CD4-positive, alpha-beta T cell treated with Interleukin-1 beta for 1 hour (primary cell): ENCODE data around the gene PVR.
"Not testable (repeated sequence)": the region's sequence is repeated elsewhere in the genome, so short reads cannot be mapped to it uniquely, and the experiment has no call there.

Experiments used
- DNase-seq, 2 donors: peaks; one replicate each; pipeline ENCODE4 v3.0.0-alpha.2; 2020 to 2022

The PVR gene

DNA sequence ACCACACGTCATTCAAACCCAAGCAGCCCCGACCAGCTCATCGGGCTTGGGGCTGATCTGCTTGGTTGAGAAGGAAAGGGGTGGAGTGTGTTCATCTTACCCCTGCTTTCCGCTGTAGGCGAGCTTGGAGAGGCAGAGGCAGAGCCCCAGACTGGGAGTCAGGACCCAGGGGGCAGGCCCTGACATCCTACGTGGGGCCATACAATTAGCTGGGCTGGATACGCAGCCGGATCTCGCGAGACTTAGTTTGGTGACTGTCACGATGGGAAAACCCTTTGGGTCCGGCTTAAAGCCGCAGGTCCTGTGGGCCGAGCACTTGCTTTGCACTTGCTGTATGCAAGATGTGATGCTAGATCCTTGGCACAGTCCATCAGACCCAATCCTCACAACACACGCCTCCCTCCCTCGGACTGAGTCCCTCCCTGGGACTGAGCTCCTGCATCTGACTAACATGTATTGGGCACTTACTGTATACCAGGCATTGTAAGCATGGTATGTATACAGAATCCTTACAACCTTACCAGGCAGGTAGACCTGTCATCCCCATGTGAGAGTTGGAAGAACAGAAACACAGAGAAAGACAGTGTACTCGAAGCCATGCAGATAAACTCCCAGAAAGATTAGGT, 59.0 kb downstream of the PVR start:
- DNase-seq, result no peak

DNA sequence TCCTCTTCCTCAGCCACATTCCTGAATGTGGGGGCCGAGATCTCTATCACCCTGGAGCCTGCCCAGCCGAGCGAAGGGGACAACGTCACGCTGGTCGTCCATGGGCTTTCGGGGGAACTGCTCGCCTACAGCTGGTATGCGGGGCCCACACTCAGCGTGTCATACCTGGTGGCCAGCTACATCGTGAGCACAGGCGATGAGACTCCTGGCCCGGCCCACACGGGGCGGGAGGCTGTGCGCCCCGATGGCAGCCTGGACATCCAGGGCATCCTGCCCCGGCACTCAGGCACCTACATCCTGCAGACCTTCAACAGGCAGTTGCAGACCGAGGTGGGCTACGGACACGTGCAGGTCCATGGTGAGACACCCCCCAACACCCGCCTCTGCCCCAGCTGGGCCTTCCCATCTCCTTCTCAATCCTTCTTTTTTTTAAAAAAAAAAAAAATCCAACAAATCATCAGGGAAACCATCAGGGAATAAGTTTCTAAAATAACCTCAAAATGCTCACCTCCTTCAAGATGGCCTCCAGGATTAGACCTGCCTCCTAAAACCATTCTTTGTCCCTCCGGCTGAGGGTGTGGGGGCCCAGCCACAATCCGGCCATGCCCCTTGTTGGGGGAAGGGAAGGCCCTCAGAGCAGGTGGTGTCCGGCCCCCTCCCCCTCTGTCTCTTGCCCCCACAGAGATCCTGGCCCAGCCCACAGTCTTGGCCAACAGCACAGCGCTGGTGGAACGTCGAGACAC, 59.8 kb downstream of the PVR start:
- no peak for DNase-seq

DNA sequence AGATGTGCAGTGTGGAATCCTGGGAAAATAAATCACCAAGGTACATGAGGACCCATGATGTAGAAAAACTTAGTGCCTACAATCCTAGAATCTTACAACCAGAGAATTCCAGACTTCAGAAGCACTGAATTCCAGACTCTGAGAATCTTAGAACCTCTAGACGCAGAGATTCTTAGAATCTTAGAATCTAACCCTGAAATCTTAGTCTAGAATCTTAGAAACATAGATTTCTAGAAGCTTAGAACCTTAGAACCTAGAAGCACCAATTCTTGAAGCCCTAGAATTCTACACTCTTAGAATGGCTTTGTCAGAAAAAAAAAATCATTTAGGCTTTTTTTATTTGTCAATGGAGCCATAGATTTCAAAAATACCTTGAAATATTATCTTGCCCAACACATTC, 61.3 kb downstream of the PVR start:
- no peak for DNase-seq

DNA sequence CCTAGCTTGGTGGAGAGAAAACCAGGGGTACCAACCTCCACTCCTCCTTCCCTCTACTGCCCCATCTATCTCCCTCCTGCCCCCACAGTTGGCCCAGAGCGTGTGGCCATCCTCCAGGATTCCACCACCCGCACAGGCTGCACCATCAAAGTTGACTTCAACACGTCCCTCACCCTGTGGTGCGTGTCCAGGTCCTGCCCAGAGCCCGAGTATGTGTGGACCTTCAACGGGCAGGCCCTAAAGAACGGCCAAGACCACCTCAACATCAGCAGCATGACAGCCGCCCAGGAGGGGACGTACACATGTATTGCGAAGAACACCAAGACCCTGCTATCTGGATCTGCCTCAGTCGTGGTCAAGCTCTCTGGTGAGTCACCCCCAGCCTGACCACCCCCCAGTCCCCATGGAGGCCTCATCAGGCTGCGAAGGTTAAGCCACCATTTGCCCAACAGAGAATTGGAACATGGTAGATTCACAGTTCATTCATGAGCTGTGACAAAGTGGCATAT, 61.8 kb downstream of the PVR start:
- DNase-seq, result no peak

DNA sequence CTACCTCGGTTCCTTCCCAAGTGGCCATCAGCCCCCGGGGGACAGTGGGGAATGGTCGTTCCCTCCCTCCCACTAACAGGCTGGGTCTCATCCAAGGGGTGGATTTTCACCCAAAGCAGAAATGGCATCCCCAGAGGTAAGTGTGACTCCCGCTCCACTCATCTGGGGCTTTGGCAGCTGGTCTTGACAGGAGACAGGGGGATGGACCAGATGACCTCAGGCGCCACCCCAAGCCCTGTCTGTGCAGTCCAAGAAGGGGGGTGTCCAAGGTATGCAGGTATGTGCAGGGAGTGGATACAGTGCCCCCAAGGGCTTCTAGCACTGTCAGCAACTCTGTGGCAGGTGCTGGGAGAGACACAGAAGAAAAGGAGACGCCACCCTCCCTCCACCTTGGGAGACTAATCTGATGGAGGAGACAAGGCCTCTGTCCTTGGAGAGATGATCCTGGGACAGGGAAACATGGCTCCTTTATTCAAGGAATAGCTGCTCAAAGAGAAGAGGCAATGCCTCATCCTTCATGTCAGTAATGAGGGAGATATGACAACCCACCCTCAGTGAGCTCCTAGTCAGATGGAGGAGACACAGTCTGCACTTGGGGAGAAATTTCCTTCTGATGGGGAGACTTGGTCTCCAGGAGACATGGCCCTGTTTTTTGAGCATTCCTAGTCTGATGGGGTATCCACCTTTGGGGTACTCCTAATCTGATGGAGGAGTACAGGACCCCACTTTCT, 63.0 kb downstream of the PVR start:
- DNase-seq, result no peak

DNA sequence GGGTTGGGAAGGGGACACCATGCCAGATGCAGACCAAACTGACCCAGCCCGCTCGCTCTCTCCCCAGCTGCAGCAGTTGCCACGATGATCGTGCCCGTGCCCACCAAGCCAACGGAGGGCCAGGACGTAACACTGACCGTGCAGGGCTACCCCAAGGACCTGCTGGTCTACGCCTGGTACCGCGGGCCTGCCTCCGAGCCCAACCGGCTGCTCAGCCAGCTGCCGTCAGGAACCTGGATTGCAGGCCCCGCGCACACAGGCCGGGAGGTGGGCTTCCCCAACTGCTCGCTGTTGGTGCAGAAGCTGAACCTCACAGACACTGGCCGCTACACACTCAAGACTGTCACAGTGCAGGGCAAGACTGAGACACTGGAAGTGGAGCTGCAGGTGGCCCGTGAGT, 64.1 kb downstream of the PVR start:
- no peak for DNase-seq

DNA sequence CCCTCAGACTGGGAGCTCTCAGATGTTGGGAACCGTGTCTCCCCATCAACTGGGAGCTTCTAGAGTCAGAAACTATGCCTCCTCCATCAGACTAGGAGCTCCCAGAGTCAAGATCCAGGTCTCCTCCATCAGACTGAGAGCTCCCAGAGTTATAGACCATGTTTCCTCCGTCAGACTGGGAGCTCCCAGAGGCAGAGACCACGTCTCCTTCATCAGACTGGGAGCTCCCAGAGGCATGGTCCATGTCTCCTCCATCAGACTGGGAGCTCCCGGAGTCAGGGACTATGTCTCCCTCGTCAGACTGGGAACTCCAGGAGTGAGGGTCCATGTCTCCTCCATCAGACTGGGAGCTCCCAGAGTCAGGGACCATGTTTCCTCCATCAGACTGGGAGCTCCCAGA, 65.2 kb downstream of the PVR start:
- no peak for DNase-seq

DNA sequence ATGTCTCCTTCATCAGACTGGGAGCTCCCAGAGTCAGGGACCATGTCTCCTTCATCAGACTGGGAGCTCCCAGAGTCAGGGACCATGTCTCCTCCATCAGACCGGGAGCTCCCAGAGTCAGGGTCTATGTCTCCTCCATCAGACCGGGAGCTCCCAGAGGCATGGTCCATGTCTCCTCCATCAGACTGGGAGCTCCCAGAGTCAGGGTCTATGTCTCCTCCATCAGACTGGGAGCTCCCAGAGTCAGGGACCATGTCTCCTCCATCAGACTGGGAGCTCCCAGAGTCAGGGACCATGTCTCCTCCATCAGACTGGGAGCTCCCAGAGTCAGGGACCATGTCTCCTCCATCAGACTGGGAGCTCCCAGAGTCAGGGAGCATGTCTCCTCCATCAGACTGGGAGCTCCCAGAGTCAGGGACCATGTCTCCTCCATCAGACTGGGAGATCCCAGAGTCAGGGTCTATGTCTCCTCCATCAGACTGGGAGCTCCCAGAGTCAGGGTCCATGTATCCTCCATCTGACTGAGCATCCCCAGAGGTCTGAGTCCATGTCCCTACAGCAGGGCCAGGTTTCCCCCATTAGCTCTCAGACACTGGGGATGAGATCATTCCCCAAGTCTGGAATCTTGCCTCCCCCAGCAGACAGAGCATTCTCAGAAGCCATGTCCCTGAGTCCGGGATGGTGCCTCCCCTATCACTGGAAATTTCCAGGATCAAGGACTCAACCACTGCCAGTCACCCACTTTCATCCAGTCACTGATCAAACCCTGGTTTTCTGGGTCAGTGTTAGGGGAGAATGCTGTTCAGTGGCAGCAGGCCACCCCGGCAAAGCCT, 65.9 kb downstream of the PVR start:
- not testable (repeated sequence) for DNase-seq

DNA sequence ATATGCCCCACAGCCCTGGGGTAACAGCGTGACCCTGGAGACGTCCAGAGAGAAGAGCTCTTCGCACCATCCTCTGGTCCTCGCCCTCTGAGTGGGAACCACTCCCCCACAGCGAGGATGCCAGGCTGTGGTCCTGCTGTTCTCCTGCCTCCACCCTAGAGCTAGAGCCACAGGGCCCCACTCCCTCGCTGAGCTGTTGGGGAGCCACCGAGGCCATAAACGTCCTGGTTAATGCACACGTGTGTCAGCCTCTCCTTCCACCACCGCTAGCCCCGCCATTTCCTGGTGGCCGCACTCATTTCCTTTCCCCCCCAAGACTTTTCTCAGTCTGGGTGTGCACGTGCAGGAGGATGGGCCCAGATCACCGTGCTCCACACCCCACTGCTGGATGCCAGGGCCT, 66.8 kb downstream of the PVR start:
- DNase-seq, result no peak

DNA sequence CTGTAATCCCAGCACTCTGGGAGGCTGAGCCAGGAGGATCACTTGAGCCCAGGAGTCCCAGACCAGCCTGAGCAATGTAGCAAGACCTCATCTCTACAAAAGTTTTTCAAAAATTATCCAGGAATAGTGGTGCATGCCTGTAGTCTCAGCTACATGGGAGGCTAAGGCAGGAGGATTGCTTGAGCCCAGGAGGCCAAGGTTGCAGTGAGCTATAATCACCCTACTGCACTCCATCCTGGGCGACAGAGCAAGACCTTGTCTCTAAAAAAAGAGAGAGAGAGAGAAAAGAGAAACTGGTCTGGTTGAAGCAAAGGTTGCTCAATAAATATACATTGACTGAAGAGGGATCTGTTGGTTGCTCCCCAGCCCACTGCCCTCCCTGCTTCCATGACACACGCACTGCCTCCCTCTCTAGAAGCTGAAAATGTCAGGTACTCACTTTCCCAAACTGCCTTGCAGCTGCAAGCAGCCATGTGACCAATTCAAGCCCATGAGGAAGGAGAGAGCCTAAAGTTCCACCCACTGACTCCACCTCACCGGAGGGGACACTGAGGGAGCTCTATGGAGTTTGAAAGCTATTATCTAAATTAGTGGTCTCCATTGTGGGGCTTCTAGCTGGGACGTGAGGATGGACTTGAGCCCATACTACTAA, 69.3 kb downstream of the PVR start:
- no peak for DNase-seq
